Loucy (cell line): ENCODE results near the gene OXTR.

ENCODE experiments used
- H2AFZ ChIP-seq: fragments of 200-600 bp; sonication (generic); 2 replicates; pipeline ENCODE4 v1.6.0; 2016; ENCODE audit warnings: antibody characterized with exemption, mild to moderate bottlenecking, low read length, moderate library complexity
- H3F3A ChIP-seq: fragments of 200-600 bp; 2 replicates; pipeline ENCODE4 v1.6.0; 2016; ENCODE audit warnings: antibody characterized with exemption, low read depth, mild to moderate bottlenecking
- H3K27me3 ChIP-seq: fragments of 200-600 bp; sonication (generic); 2 replicates; pipeline ENCODE4 v1.6.1; 2014; ENCODE audit warnings: low read length, mild to moderate bottlenecking; ENCODE audit not compliant: insufficient read depth, poor library complexity, severe bottlenecking
- H3K36me3 ChIP-seq: fragments of 200-600 bp; sonication (generic); 2 replicates; pipeline ENCODE4 v1.6.1; 2016; ENCODE audit warnings: low read length; ENCODE audit not compliant: insufficient read depth
- H3K4me1 ChIP-seq: fragments of 200-600 bp; sonication (generic); 2 replicates; pipeline ENCODE4 v1.5.1; 2014; ENCODE audit warnings: low read length, mild to moderate bottlenecking; ENCODE audit not compliant: insufficient read depth, poor library complexity, severe bottlenecking
- H3K4me2 ChIP-seq: fragments of 200-600 bp; sonication (generic); 2 replicates; pipeline ENCODE4 v1.6.0; 2014; ENCODE audit warnings: antibody characterized with exemption, low read length, low read depth, mild to moderate bottlenecking; ENCODE audit not compliant: poor library complexity, severe bottlenecking
- H3K4me3 ChIP-seq: fragments of 200-600 bp; sonication (generic); 2 replicates; pipeline ENCODE4 v1.5.1; 2014; ENCODE audit warnings: low read length, mild to moderate bottlenecking, mixed read lengths; ENCODE audit not compliant: poor library complexity, severe bottlenecking
- H3K79me2 ChIP-seq: fragments of 200-600 bp; sonication (generic); 2 replicates; pipeline ENCODE4 v1.6.1; 2014; ENCODE audit warnings: low read length; ENCODE audit not compliant: insufficient read depth
- H3K9ac ChIP-seq: fragments of 200-600 bp; sonication (generic); 2 replicates; pipeline ENCODE4 v1.6.0; 2014; ENCODE audit warnings: mild to moderate bottlenecking, low read depth, low read length, moderate library complexity; ENCODE audit not compliant: poor library complexity, severe bottlenecking
- H3K9me2 ChIP-seq: fragments of 200-600 bp; sonication (generic); replicated peaks from 2 replicates; pipeline ENCODE4 v1.6.1; 2016; ENCODE audit warnings: low read depth, low read length, mixed read lengths
- H3K9me3 ChIP-seq: fragments of 200-600 bp; sonication (generic); 2 replicates; pipeline ENCODE4 v1.6.1; 2014; ENCODE audit warnings: mild to moderate bottlenecking, antibody characterized with exemption, low read length, low read depth; ENCODE audit not compliant: insufficient read depth
- H4K20me1 ChIP-seq: fragments of 200-600 bp; sonication (generic); 2 replicates; pipeline ENCODE4 v1.6.0; 2014; ENCODE audit warnings: antibody characterized with exemption, low read length, mild to moderate bottlenecking; ENCODE audit not compliant: insufficient read depth, poor library complexity, severe bottlenecking
- CTCF ChIP-seq: fragments of 200-600 bp; sonication (generic); conservative IDR thresholded peaks from 2 replicates; pipeline ENCODE4 v1.5.1; 2014; ENCODE audit warnings: mild to moderate bottlenecking, antibody characterized with exemption, low read length
- EZH2phosphoT487 ChIP-seq: fragments of 200-600 bp; IDR thresholded peaks from 2 replicates; pipeline ENCODE4 v1.6.1; 2018; ENCODE audit warnings: antibody characterized with exemption, mild to moderate bottlenecking, moderate library complexity, borderline replicate concordance

Gene OXTR

GRCh38 chr3:8733332-8734094 lies 35.9 kb downstream of the OXTR start, which contains the start of gene CAV3:
TSS of gene CAV3 (plus strand) at chr3:8733802. CDS start at chr3:8733877, 75 bp downstream.
- H3K4me1 ChIP-seq, result no peaks in the 10 kb centered on the region
- H3K79me2 ChIP-seq, result no peaks in the 10 kb centered on the region
- H3K4me2 ChIP-seq, result no peak within 1 kb of the TSS
- H3K9me2 ChIP-seq, result no peaks in the 10 kb centered on the region
- H3K36me3 ChIP-seq, result no peaks in the 10 kb centered on the region
- TF ChIP-seq EZH2phosphoT487 (no peak), CTCF (no peak)
- H4K20me1 ChIP-seq, result no peaks in the 10 kb centered on the region
- no peaks in the 10 kb centered on the region for H3K9me3 ChIP-seq
- no peak within 1 kb of the TSS for H3K9ac ChIP-seq
- H3K4me3 ChIP-seq, result no peak within 1 kb of the TSS
- H3F3A ChIP-seq, result no peaks in the 10 kb centered on the region
- no peaks in the 10 kb centered on the region for H3K27me3 ChIP-seq
- H2AFZ ChIP-seq, result no peak within 1 kb of the TSS

GRCh38 chr3:8732413-8732812 lies 37.0 kb downstream of the OXTR start:
- H3K36me3 ChIP-seq, result no peaks in the 10 kb centered on the region
- H3K9me2 ChIP-seq, result no peaks in the 10 kb centered on the region
- no peak for TF ChIP-seq EZH2phosphoT487
- TF ChIP-seq CTCF, result no peak
- H3K9me3 ChIP-seq, result no peaks in the 10 kb centered on the region
- H4K20me1 ChIP-seq, result no peaks in the 10 kb centered on the region
- no peaks in the 10 kb centered on the region for H3K27me3 ChIP-seq
- no peak overlapping the region for H3K4me3 ChIP-seq
- H3K4me1 ChIP-seq, result no peaks in the 10 kb centered on the region
- H3K9ac ChIP-seq, result no peak overlapping the region
- no peak overlapping the region for H2AFZ ChIP-seq
- no peaks in the 10 kb centered on the region for H3F3A ChIP-seq
- H3K79me2 ChIP-seq, result no peaks in the 10 kb centered on the region
- H3K4me2 ChIP-seq, result no peak overlapping the region

GRCh38 chr3:8730656-8731055 lies 38.8 kb downstream of the OXTR start:
- TF ChIP-seq CTCF (no peak), EZH2phosphoT487 (no peak)
- no peaks in the 10 kb centered on the region for H3K79me2 ChIP-seq
- no peak overlapping the region for H2AFZ ChIP-seq
- H3K9me2 ChIP-seq, result no peaks in the 10 kb centered on the region
- H3K4me3 ChIP-seq, result no peak overlapping the region
- no peak overlapping the region for H3K9ac ChIP-seq
- no peaks in the 10 kb centered on the region for H3K9me3 ChIP-seq
- no peaks in the 10 kb centered on the region for H3K4me1 ChIP-seq
- H3K4me2 ChIP-seq, result no peak overlapping the region
- H3K27me3 ChIP-seq, result no peaks in the 10 kb centered on the region
- no peaks in the 10 kb centered on the region for H3F3A ChIP-seq
- no peaks in the 10 kb centered on the region for H3K36me3 ChIP-seq
- no peaks in the 10 kb centered on the region for H4K20me1 ChIP-seq
